Neural progenitor cell (in vitro differentiated cells): Measurements from ENCODE around the gene RBMS2.

Source experiments
- EZH2 ChIP-seq: fragments of 200-600 bp; sonication (generic); IDR thresholded peaks from 2 replicates; pipeline ENCODE4 v1.6.1; 2017; ENCODE audit warnings: antibody characterized with exemption, mild to moderate bottlenecking, moderate library complexity
- EZH2phosphoT487 ChIP-seq: fragments of 200-600 bp; sonication (generic); IDR thresholded peaks from 2 replicates; pipeline ENCODE4 v1.6.1; 2017; ENCODE audit warnings: antibody characterized with exemption
- TF ChIP-seq, protein P1 (sequence below): fragments of 200-600 bp; sonication (generic); IDR thresholded peaks from 2 replicates; pipeline ENCODE4 v1.5.1; 2017; ENCODE audit warnings: antibody characterized with exemption, mild to moderate bottlenecking

DNA sequence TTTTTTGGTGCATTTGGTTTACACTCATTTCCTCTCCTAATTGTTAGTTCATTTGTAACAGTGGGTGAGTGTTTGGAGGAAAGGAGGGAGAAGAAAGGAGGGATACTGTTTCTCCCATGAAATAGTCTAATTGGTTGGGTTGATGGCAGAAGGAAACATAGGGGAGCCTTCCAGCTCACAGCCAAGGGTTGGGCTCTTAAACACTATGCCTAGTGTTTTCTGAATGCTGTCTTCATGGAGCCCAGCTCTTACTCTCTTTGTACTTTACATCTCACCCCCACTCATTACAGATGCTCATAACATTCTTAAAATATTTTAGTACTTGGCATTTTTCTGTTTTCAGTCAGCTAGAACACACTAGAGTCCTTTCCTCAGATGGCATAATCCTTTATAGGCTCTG is 70.3 kb downstream of the RBMS2 start:
- TF ChIP-seq, protein P1, sequence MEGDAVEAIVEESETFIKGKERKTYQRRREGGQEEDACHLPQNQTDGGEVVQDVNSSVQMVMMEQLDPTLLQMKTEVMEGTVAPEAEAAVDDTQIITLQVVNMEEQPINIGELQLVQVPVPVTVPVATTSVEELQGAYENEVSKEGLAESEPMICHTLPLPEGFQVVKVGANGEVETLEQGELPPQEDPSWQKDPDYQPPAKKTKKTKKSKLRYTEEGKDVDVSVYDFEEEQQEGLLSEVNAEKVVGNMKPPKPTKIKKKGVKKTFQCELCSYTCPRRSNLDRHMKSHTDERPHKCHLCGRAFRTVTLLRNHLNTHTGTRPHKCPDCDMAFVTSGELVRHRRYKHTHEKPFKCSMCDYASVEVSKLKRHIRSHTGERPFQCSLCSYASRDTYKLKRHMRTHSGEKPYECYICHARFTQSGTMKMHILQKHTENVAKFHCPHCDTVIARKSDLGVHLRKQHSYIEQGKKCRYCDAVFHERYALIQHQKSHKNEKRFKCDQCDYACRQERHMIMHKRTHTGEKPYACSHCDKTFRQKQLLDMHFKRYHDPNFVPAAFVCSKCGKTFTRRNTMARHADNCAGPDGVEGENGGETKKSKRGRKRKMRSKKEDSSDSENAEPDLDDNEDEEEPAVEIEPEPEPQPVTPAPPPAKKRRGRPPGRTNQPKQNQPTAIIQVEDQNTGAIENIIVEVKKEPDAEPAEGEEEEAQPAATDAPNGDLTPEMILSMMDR: no peak
- TF ChIP-seq EZH2 (no peak), EZH2phosphoT487 (no peak)
